GM04503 (cell line): ENCODE data around the gene UNC119B.

Experiments used
- DNase-seq: peaks from one replicate; pipeline ENCODE4 v3.0.0-alpha.2; 2012; ENCODE audit warnings: low read depth

UNC119B gene

DNA sequence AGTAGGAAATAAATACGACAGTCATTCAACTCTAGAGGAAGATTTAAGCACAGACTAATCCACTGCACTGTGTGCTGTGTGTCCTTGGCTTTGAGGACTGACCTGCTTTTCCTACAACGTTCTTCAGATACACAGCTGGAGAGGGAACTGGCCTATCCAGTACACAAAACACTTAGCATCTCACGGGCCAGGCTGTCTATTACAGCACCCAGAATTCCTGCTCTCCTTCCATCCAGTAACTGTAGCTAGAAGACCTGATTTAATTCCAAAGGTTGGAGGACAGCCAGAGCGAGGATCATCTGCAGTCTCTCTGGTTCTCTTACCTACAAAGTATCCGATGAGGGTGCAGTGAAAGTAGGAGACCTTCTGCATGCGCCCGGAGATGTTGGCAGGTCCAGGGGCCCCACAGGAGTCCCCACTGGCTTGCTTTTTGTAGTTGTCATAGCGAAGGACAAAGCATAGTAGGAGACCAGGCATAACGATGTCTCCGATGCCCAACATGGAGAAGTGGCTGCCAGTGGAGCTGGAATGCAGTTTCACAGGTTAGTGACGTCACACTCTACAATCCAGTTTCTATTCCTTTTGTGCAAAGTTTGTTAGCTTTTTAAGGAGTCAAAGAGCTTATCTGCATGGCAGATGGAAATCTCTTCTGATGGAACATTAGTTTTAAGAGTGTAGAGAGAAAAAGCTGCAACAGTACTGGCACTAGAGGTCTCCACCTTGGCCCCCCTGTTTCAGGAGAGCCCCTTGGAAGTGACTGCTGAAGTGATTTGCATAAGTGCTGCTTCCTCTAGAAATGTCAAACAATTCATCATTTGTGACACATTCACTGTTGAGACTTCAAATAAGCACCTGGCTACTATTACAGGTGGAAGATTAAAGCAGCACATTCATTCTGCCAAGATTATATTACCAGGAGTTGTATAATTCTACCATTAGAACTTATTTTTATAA, 57.1 kb downstream of the UNC119B start:
- DNase-seq, result no peak

GRCh38 chr12:120771097-120771496, 60.8 kb downstream of the UNC119B start:
- no peak for DNase-seq
